Thymus (tissue), 11 donors: ENCODE data around the gene RIMBP3C. TPM values are rescaled to one million over a fixed set of nuclear protein-coding genes. Genes with fewer than 3 reads are reported as not detected.
"Not testable (repeated sequence)": the region's sequence is repeated elsewhere in the genome, so short reads cannot be mapped to it uniquely, and the experiment has no call there.

ENCODE experiments used
- DNase-seq, 9 donors: peaks; one replicate each; pipeline ENCODE4 v3.0.0-alpha.2; 2013; ENCODE audit warnings: low spot score in 9 of 9, low read depth in 6 of 9, missing footprints in 1 of 9
- H3K27ac ChIP-seq, 2 donors: one replicate each; pipeline ENCODE4 v1.5.1; 2013; ENCODE audit warnings: control low read depth in 1 of 2, low read depth in 1 of 2, low read length in 1 of 2, mild to moderate bottlenecking in 1 of 2, moderate library complexity in 1 of 2
- H3K27me3 ChIP-seq, 2 donors: one replicate each; pipeline ENCODE4 v1.5.1; 2013; ENCODE audit warnings: low read length in 1 of 2; ENCODE audit not compliant: control insufficient read depth in 2 of 2, insufficient read depth in 1 of 2
- H3K36me3 ChIP-seq, 2 donors: one replicate each; pipeline ENCODE4 v1.5.1; 2013; ENCODE audit warnings: low read length in 1 of 2, mild to moderate bottlenecking in 1 of 2, moderate library complexity in 1 of 2; ENCODE audit not compliant: control insufficient read depth in 2 of 2, insufficient read depth in 2 of 2
- H3K4me1 ChIP-seq, 2 donors: one replicate each; pipeline ENCODE4 v1.5.1; 2013; ENCODE audit warnings: low read length in 2 of 2; ENCODE audit not compliant: control insufficient read depth in 2 of 2, insufficient read depth in 2 of 2
- H3K4me3 ChIP-seq, 2 donors: one replicate each; pipeline ENCODE4 v1.5.1; 2013; ENCODE audit warnings: low read length in 2 of 2, control low read depth in 1 of 2, mild to moderate bottlenecking in 1 of 2
- H3K9me3 ChIP-seq, 2 donors: one replicate each; pipeline ENCODE4 v1.5.1; 2013; ENCODE audit warnings: low read length in 1 of 2, mild to moderate bottlenecking in 1 of 2; ENCODE audit not compliant: control insufficient read depth in 2 of 2, insufficient read depth in 1 of 2
- WGBS: extraction: QIAGEN DNeasy Blood & Tissue Kit; methylation state at CpG from one replicate; pipeline ENCODE4 v1.1.7; 2013; 5-methylcytosine and 5-hydroxymethylcytosine counted together
- polyA plus RNA-seq: library from polyadenylated mRNA; stranded (reverse); fragments of 200-250 nt; gene quantifications from one replicate; pipeline ENCODE4 v1.2.3, GENCODE V29; 2013
- total RNA-seq: library from RNA; stranded (reverse); fragments of 120-200 nt; gene quantifications from one replicate; pipeline ENCODE4 v1.2.4, GENCODE V29; 2013
- donor health status: healthy.

RIMBP3C gene
- total and polyA plus RNA-seq, 2 donors = 0.34 to 1.3 TPM

- not testable (repeated sequence) for H3K4me3 ChIP-seq, H3K4me1 ChIP-seq, H3K27ac ChIP-seq, H3K9me3 ChIP-seq, H3K27me3 ChIP-seq, DNase-seq, H3K36me3 ChIP-seq
- WGBS = no CpG with 5 or more reads among the region's 9 CpGs
These were observed 36.0 kb downstream of the RIMBP3C start for GRCh38 chr22:21515234-21515633.

GRCh38 chr22:21514117-21514516, 37.1 kb downstream of the RIMBP3C start:
- H3K4me1 ChIP-seq, H3K27ac ChIP-seq, H3K27me3 ChIP-seq, H3K36me3 ChIP-seq, DNase-seq, H3K4me3 ChIP-seq, H3K9me3 ChIP-seq: not testable (repeated sequence)
- WGBS = 23% methylated on average over 1 of the region's 12 CpGs

GRCh38 chr22:21512022-21512421, 39.2 kb downstream of the RIMBP3C start:
- H3K4me3 ChIP-seq, H3K27ac ChIP-seq, H3K27me3 ChIP-seq, H3K9me3 ChIP-seq, H3K4me1 ChIP-seq, H3K36me3 ChIP-seq, DNase-seq: not testable (repeated sequence)
- 72% methylated on average over 3 of the region's 11 CpGs for WGBS

- H3K4me3 ChIP-seq, H3K27me3 ChIP-seq, H3K9me3 ChIP-seq, H3K4me1 ChIP-seq, DNase-seq, H3K36me3 ChIP-seq, H3K27ac ChIP-seq: not testable (repeated sequence)
- WGBS = no CpG with 5 or more reads among the region's 9 CpGs
These were observed 40.9 kb downstream of the RIMBP3C start for GRCh38 chr22:21510397-21510796.

- not testable (repeated sequence) for DNase-seq, H3K27me3 ChIP-seq, H3K4me1 ChIP-seq, H3K27ac ChIP-seq, H3K9me3 ChIP-seq, H3K4me3 ChIP-seq, H3K36me3 ChIP-seq
- WGBS = no CpG with 5 or more reads among the region's 16 CpGs
These were observed 51.4 kb downstream of the RIMBP3C start for GRCh38 chr22:21499623-21500506.

- no CpG with 5 or more reads among the region's 7 CpGs for WGBS
- DNase-seq, H3K27me3 ChIP-seq: not testable (repeated sequence)
These were observed 52.8 kb downstream of the RIMBP3C start for GRCh38 chr22:21498489-21498888.

GRCh38 chr22:21497984-21498383, 53.3 kb downstream of the RIMBP3C start:
- not testable (repeated sequence) for H3K27ac ChIP-seq, H3K9me3 ChIP-seq, H3K4me3 ChIP-seq, H3K36me3 ChIP-seq, H3K27me3 ChIP-seq, DNase-seq, H3K4me1 ChIP-seq
- WGBS = no CpG with 5 or more reads among the region's 4 CpGs

More at GRCh38 chr22:21498489-21498888, 52.8 kb downstream of the RIMBP3C start:
- not testable (repeated sequence) for H3K27ac ChIP-seq, H3K9me3 ChIP-seq, H3K4me3 ChIP-seq, H3K36me3 ChIP-seq, H3K4me1 ChIP-seq

Other genes with a start within 250 kb of the RIMBP3C start
- 0.85 TPM for gene RIMBP3B, start 167.7 kb downstream of the RIMBP3C start, total RNA-seq
- 0.68 TPM for gene RIMBP3B, start 167.7 kb downstream of the RIMBP3C start, polyA plus RNA-seq
- 3.2 TPM for gene HIC2, start 134.1 kb downstream of the RIMBP3C start, total RNA-seq
- gene HIC2, start 134.1 kb downstream of the RIMBP3C start, polyA plus RNA-seq = 2.8 TPM
- gene TMEM191C, start 84.1 kb downstream of the RIMBP3C start, total RNA-seq = 1.2 TPM
- 5.1 TPM for gene TMEM191C, start 84.1 kb downstream of the RIMBP3C start, polyA plus RNA-seq
- 39.4 TPM for gene UBE2L3, start 16.3 kb upstream of the RIMBP3C start, total RNA-seq
- gene UBE2L3, start 16.3 kb upstream of the RIMBP3C start, polyA plus RNA-seq = 50.1 TPM
- gene YDJC, start 78.6 kb upstream of the RIMBP3C start, total RNA-seq = 24.2 TPM
- gene YDJC, start 78.6 kb upstream of the RIMBP3C start, polyA plus RNA-seq = 32.3 TPM
- 0.09 TPM for gene CCDC116, start 81.3 kb upstream of the RIMBP3C start, total RNA-seq
- gene CCDC116, start 81.3 kb upstream of the RIMBP3C start, polyA plus RNA-seq = 1.0 TPM
- 21.7 TPM for gene SDF2L1, start 90.8 kb upstream of the RIMBP3C start, total RNA-seq
- gene SDF2L1, start 90.8 kb upstream of the RIMBP3C start, polyA plus RNA-seq = 22.8 TPM
- 20.9 TPM for gene PPIL2, start 114.6 kb upstream of the RIMBP3C start, total RNA-seq
- 48.1 TPM for gene PPIL2, start 114.6 kb upstream of the RIMBP3C start, polyA plus RNA-seq
- 9.1 TPM for gene YPEL1, start 184.3 kb upstream of the RIMBP3C start, total RNA-seq
- gene YPEL1, start 184.3 kb upstream of the RIMBP3C start, polyA plus RNA-seq = 14.2 TPM